GM21529 (cell line): Measurements from ENCODE around the gene SOWAHA.
"Not testable (repeated sequence)": the region's sequence is repeated elsewhere in the genome, so short reads cannot be mapped to it uniquely, and the experiment has no call there.

Source experiments
- ATAC-seq: cut with Tn5 transposase; IDR thresholded peaks from one replicate; pipeline ENCODE4 v1.9.1; 2021; ENCODE audit not compliant: unreplicated experiment

Gene SOWAHA

DNA sequence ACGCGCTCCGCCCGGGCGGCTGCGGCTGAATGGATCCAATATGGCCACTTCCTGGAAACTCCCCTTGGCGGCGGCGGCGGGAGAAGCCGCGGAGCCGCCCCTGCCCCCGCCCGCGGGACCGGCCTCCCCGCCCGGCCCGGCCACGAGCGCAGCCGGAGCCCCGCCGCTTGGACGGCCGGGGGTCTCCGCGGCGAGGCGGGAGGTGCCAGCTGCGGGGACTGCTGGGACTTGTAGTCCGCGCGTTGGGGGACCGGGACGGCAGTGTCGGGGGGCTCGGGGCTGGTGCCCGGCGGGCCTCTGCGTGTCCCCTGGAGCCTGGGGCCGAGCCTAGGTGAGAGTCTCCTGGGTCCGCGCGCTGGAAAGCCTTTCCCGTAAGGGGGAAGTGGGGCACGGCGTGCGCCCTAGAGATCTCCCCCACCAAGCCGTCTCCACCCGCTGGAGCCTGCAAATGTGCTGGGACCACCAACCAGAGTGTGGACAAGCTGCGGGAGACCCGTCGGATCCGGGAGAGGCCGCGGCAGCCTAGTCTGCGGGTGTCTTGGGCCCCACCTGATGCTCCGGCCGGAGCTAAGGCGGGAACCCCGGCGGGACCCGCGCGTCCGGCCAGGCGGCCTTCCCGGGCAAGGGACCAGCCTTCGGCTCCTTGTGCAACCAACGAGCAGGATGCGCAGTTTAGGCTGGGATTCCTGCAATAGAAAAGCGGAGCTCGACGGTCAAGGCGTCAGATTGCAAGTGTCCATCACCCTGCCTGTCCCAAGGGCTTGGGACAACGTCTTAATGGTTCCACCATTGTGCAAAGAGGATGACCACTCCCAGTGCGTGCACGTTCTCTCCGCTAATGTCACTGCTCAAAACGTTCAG is 35.7 kb upstream of the SOWAHA start, which contains the start of gene SEPTIN8:
TSS of gene SEPTIN8 (minus strand) at position 31 of the 861 bp plus-strand sequence. CDS start 102 bp downstream, outside the sequence.
- peak; percentile 62 for ATAC-seq

DNA sequence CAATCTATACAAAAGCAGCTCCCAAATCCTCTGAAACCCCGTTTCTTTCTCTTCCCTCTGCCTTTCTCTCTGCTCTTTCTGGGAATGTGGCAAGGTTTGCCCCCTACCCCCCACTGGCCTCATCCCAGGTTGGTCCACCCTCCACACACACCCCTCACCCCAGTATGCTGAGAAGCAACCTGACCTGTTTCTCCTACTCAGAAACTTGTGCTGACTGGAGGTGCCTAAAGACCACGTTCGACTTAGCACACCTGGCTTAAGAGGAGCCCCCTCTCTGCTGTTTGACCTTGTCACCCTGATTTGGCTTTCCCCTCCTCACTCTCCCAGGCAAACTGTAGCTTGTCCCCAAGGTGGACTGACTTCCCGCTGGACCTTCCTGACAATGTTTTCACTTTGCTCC is 35.0 kb upstream of the SOWAHA start:
- ATAC-seq = no peak

DNA sequence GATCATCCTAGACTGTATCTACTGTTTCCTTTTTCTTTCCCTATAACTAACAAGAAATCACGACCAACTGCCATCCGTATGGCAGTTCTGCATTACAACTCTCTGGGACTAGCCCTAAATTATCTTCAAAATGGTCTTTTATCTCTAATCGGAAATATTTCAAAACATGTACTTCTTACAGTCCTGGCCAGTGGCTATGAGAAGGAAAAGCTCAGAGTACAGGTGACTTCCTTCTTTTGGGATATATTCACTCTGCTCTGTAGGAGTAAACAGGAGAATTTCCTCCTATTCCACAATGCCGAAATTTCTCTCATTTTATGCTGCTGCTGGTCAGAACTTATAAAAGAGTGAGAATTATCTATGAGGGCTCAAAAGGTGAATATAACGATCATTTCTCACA is 34.2 kb upstream of the SOWAHA start:
- no peak for ATAC-seq

DNA sequence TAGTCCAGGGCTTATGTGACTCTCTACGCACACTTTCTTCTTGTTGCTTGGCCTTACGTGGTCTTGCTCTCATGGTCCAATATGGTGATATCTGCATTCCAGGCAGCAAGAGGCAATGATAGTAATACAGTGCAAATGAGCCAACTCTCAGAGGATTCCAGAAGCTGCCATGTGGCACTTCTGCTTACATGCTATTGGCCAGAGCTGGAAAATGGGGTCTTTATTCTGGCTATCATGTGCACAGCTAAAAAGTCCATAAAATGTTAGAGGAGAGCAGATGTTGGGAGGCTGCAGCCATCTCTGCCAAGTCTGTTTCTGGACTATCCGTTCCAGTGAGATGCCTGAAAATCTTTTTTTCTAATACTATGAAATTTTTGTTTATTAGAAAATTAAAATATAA is 33.1 kb upstream of the SOWAHA start:
- no peak for ATAC-seq

DNA sequence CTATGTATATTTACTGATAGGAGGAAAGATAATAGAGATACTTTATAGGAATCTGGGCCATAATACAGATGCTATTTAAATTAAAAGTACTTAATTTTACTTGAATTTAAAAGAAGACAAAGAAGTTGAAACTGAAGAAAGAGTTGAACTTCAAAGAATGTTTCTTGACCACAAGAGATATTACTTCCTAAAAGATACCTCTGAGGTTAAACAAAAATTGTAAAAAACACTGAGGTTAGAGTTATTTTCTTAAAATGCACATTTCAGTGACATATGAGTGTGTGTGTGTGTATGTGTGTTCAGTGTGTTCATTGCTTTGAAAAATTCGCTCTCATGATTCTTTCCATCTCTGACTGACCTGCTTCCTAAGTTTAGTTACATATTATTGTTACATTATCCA is 32.5 kb upstream of the SOWAHA start:
- no peak for ATAC-seq

DNA sequence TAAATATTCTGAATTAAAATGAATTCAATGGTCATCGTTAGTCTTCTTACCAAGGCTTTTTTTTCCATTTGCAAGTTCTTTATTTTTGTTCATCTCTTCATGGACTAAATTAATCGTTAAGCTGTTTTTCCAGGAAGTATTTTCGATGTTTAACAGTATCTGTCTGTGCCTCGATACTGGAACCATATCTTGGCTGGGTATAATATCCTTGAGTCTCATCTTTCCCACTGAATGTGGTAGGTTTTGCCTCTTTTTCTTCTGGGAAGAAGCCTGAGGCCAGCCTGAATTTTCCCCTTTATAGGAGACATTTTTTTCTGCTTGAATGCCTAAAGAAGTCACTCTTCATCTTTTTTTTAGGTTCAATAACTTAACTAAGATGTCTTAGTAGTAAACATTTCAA is 32.1 kb upstream of the SOWAHA start:
- ATAC-seq = no peak

DNA sequence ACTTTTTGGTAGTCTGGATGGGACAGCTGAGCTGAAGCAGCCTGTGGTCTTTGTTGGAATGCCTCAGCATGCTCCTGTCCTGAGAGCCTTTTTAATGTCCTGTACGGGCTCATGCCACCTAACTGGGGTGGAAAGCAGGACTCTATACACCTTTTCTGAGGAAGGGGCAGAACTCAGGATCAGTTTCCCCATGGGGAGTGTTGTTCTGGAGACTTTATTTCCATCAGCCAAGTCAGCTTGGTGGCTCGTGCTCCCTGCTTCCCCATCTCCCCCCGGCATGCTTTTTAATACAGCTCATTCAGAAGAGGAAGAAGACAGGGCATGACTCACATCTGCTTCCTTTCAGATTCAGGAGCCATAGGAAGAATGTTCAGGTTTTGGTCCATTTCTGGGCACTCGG is 31.0 kb upstream of the SOWAHA start:
- no peak for ATAC-seq

DNA sequence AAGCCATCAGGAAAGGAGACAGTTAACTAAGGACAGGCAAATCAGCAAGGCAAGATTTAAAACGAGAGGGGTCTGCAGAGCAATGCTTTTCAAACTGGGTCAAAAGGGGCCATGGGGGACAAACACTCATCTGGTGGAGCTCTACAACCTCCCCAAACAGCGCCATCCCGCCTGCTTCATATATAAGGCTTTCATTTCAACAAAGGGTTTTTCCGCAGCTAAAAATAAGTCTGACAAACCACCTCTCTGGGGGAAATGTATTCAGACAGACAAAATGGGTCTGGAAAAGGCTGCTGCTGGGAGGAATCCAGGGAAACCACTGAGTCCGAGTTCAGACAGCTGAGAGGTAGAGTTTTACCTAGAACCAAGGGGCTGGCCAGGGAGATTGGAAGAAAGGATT is 27.7 kb upstream of the SOWAHA start:
- no peak for ATAC-seq

DNA sequence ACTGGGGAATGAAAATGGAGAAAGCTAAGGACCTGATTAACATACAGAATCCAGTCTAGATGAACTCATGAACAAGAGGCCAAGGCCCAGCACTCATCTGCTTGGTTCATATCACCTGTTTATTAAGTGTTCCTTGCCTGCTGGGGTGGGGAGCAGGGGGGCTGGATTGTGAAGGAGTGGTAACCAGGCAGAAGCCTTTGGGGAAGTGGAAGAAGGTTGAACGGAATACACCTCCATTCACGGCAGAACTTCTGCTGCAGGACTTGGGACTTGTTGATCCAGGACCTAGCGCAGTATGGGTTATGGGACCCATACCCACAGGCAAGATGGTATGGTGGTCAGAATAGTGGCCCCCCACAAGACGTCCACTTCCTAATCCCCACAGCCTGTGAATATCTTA is 27.2 kb upstream of the SOWAHA start:
- ATAC-seq = no peak

DNA sequence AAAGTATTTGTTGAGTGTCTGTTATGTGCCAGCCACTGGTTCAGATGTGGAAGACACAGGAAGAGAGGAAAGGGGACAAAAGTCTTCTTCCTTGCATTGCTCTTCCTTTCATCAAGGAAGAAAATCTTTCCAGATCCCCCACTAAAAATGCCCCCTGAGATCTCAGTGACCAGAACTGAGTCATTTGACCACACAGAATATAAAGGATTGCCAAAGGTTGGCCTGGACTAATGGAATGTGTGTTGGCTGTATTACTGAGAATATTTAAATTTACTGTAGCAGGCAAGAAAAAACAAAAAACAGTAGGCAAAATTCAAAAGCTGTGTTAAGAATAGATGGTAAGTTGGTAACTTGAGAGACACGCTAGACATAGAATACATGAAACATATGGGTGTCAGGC is 26.0 kb upstream of the SOWAHA start:
- no peak for ATAC-seq

DNA sequence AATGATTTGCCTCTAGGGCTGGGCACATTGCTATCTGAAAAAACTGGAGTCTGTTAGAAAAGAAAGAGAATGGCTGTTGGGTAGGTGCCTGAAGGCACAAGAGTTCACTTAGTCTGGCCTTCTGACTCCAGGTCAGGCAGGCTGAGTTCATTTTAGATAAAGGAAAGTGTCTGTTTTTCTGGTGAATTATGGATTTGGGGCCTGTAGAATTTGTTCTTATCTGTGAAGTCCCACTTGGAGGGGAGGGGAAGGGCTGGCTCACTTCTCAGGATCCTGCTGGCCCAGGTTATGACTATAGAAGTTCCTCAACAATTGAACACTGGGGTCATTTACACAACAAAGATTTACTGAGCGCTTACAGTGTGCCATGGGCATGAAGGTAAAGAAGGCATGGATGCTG is 24.6 kb upstream of the SOWAHA start:
- ATAC-seq = no peak

DNA sequence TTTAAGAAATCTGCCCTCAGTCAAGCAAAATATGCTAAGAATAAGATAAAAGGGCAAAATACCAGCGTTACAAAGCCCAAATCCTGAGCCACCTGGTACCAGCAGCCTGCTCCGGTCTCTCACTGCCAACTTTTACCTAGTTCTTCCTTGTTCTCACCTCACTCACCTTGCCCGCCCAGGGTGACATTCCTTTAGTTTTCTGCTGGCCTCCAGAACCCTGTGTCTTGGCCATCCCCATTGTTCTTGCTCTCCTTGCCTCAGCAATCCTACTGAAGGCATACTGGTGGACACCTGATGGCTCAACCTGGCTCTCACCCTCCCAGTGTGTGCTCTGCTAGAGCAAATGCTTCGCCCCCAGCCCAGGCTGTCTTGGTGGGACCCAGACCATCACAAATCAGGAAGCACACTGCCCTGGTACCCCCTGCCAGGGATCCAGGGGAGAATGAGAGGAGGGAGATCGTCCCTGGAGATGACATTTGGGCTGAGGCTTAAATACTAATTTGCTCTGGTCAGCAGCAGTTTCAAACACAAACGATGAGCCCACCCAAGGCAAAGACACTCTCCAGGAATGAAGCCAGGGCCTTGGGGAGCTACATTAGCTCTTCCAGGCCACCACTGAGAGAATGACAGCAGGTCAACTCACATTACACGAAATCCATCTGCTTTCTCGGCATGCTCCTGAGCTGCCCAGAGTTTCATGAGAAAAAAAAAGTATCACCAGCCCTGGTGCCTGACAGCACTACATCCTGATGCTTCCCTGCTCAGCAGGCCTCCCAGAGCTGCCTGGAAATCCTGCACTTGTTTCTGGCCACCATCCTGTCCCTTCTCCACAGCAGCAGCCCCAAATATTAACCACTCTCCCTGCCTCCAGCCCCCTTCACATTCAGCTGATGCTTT is 23.9 kb upstream of the SOWAHA start:
- ATAC-seq = no peak

DNA sequence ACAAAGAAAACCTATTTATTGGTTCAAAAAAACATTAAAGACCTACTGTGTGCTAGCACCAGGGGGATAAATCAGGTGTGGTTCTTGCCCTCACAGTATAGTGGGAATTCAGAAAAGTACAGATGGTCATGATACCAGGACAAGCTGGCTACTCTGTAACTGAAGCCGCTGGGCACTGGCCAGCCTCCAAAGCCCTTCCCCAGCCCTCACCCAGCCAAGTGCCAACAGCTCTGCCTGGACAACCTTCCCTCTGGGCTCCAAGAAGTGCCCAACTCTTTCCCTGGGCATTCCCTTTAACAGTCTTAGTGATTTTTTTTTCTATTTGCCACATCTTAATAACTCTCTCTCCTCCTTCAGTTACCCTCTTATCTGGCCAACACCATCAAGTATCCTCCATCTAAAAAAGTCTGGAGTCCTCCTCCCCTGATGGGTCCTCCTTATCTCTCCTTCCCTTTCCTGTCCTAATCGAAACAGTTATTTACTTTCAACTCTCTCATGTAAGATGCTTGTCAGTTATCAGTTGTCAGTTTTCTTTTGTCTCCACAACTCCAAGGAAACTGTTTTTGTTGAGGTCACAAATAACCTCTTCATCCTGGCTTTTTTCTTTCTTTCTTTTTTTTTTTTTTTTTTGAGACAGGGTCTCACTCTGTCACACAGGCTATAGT is 22.8 kb upstream of the SOWAHA start:
- no peak for ATAC-seq

DNA sequence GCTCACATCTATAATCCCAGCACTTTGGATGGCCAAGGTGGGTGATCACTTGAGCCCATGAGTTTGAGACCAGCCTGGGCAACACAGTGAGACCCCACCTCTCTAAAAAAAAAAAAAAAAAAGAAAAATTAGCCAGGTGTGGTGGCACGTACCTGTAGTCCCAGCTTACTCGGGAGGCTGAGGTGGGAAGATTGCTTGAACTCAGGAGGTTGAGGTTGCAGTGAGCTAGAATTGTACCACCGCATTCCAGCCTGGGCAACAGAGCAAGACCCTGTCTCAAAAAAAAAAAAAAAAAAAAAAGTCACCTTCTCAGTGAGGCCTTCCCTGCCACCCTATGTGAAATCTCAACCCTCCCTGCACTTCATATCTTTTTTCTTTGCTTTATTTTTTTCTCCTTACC is 22.1 kb upstream of the SOWAHA start:
- ATAC-seq = no peak

DNA sequence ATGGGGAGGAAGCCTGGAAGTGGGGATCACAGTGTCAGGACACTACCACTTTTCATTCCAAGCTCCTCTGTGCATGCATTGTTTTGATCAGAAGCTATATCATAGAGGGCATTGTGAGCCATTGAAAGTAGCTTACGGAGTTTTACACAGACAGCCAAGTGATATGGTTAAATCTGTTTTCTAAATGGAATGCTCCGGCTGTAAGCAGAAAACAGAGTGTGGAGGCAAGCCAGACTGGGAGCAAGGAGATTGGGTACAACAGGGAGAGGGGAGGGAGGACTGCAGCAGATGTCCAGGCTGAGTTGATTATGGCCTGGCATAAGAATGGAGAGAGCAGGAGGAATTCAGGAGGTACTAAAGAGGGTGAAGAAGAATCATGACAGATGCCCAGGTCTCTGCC is 15.5 kb upstream of the SOWAHA start:
- ATAC-seq = no peak

DNA sequence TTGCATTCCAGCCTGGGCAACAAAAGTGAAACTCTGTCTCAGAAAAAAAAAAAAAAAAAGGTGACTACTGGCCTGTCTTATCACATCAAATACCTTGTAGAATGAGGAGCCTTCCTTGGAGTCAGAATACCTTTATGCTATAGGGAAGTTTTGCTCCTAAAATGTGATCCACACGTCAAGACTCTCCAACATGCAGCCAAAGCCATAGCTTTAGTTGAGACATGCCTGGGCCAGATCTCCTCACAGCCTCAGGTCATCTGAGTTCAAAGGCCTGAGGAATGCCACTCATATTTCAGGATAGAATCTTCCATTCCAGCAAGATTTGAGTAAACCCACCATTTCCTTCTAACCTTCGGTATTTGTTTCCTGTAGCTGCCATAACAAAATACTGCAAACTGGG is 13.7 kb upstream of the SOWAHA start:
- no peak for ATAC-seq

DNA sequence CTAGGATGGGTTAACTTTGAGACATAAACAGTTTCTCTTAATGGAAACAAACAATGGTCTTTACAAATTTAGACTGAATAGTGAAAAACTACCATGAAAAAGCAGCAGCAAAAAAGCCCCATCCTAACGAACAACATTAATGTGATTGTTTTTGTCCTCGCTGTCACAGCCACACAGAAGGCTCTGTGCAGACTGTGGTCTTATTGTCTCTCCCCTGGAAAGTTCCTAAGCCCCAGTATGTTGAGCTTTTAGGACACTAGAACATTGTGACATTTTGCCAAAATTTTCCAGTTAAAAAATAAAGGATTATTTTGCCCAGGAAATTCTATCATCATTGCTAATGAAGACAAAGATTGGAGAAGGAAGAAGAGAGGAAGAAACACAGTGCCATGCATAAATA is 12.6 kb upstream of the SOWAHA start:
- ATAC-seq = no peak

DNA sequence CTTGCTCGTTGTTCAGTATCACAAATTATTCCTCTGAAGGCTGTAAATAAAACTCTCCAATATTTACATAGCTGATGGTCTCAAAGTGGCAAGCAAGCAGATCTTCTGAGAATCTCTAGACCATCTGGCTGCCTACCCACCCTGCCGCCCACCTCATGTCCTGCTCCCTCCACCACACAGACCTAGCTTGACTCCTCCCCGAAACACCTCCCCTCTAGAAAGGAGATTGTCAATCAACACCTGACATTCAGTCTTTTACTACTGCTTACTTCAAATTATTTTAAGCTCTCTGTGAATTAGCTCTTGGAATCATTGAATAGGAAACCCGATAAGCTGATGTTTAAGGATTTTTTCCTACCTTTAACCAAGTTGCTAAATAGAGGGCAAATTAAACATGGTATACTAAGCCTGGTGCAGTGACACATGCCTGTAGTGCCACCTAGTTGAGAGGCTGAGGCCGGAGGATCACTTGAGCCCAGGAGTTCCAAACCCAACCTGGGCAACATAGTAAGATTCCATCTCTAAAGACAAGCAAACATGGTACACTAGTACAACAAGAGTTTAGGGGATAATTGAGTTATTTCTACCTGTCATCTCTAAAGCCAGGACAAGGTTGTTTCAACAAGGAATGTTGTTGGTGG is 10.9 kb upstream of the SOWAHA start:
- ATAC-seq = no peak

DNA sequence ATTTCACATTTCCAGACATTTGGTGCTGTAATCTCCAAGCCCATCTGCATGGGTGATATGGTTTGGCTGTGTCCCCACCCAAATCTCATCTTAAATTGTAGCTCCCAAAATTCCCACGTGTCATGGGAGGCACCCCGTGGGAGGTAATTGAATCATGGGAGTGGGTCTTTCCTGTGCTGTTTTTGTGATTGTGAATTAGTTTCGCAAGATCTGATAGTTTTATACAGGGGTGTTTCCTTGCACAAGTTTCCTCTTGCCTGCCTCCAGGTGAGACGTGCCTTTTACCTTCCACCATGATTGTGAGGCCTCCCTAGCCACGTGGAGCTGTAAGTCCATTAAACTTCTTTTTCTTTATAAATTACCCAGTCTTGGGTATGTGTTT is 10.4 kb upstream of the SOWAHA start:
- ATAC-seq = not testable (repeated sequence)

DNA sequence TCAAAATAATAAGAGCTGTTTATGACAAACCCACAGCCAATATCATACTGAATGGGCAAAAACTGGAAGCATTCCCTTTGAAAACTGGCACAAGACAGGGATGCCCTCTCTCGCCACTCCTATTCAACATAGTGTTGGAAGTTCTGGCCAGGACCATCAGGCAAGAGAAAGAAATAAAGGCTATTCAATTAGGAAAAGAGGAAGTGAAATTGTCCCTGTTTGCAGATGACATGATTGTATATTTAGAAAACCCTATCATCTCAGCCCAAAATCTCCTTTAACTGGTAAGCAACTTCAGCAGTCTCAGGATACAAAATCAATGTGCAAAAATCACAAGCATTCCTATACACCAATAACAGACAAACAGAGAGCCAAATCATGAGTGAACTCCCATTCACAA is 8.9 kb upstream of the SOWAHA start:
- ATAC-seq = not testable (repeated sequence)

DNA sequence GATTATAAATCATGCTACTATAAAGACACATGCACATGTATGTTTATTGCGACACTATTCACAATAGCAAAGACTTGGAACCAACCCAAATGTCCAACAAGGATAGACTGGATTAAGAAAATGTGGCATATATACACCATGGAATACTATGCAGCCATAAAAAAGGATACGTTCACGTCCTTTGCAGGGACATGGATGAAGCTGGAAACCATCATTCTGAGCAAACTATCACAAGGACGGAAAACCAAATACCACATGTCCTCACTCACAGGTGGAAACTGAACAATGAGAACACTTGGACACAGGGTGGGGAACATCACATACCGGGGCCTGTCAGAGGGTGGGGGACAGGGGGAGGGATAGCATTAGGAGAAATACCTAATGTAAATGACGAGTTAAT is 7.2 kb upstream of the SOWAHA start:
- ATAC-seq = not testable (repeated sequence)
